BLaER1 treated with 17β-estradiol and CSF1 and Interleukin-3, amounts not matched to agents 10 nM and 100 nM (cell line): ENCODE results near the gene ANKK1.

Experiments
- H3K27ac ChIP-seq, 11 experiments: shearing (Covaris generic); formaldehyde crosslinking; 2 replicates each; pipeline ENCODE4 v1.8.1; 2022
- H3K27me3 ChIP-seq, 11 experiments: shearing (Covaris generic); formaldehyde crosslinking; 2 replicates each; pipeline ENCODE4 v1.8.1; 2022
- H3K36me3 ChIP-seq, 11 experiments: shearing (Covaris generic); formaldehyde crosslinking; 2 replicates each; pipeline ENCODE4 v1.8.1; 2022
- H3K4me1 ChIP-seq, 10 experiments: shearing (Covaris generic); formaldehyde crosslinking; 2 replicates each; pipeline ENCODE4 v1.8.1; 2022
- H3K4me2 ChIP-seq, 11 experiments: shearing (Covaris generic); formaldehyde crosslinking; 2 replicates each; pipeline ENCODE4 v1.8.1; 2022
- H3K4me3 ChIP-seq, 10 experiments: shearing (Covaris generic); formaldehyde crosslinking; 2 replicates each; pipeline ENCODE4 v1.8.1; 2022
- H3K9ac ChIP-seq, 11 experiments: shearing (Covaris generic); formaldehyde crosslinking; 2 replicates each; pipeline ENCODE4 v1.8.1; 2022
- H3K9me3 ChIP-seq, 11 experiments: shearing (Covaris generic); formaldehyde crosslinking; replicated peaks in 1 of 11; 2 replicates each; pipeline ENCODE4 v1.8.1; 2022
- H4K20me1 ChIP-seq, 11 experiments: shearing (Covaris generic); formaldehyde crosslinking; 2 replicates each; pipeline ENCODE4 v1.8.1; 2022
- Cebpa-rat ChIP-seq, 11 experiments: shearing (Covaris generic); IDR thresholded peaks; 2 replicates each; pipeline ENCODE4 v1.8.1; 2022

The ANKK1 gene

GRCh38 chr11:113389272-113389671 is 1.7 kb downstream of the ANKK1 start:
- Histone ChIP-seq H3K27me3 (no peaks in the 10 kb centered on the region), H3K36me3 (no peaks in the 10 kb centered on the region), H3K4me3 (no peak overlapping the region), H3K9me3 (peaks cover 0 to 12% (median 5%) of the 10 kb centered on the region in 11 experiments; a peak in 4 of 22 replicates), H3K4me2 (no peak overlapping the region), H4K20me1 (no peaks in the 10 kb centered on the region), H3K27ac (no peak overlapping the region), H3K9ac (no peak overlapping the region), H3K4me1 (no peaks in the 10 kb centered on the region)
- TF ChIP-seq Cebpa-rat (IDR thresholded peaks at IDR 0.05): no peak

DNA sequence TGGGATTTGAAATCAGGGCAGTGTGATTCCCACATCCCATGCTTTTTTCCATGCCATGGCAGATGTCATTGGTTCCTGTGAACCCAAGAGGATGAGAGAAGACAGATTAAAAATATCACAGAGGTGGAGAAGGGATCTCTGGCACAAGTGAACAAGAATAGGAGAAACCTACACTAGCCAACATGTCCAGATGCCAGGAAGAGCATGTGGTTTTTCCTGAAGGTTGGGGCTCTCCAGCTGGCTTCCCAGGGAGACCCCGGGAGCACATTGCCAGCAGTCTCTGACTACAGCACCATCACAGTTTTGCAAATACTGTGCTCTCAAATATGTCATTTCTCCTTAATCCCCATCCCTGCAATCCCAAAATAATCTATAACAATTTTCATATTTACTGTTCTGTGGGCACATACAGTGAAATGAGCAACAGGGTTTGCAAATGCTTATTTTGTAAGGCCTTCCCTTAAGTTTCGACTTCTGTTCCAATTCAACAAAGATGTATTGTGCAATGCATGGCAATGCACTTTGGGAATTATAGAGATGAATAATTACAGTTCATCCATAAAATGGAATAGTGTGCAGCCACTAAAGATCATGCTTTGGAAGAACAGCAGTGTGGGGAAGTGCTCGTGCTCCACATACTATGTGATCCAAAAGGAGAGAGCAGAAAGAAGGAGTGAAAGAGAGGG is 4.8 kb downstream of the ANKK1 start:
- peaks cover 0 to 10% (median 5%) of the 10 kb centered on the region in 11 experiments; a peak in 4 of 22 replicates for H3K9me3 ChIP-seq
- H3K27me3 ChIP-seq: no peaks in the 10 kb centered on the region
- peaks cover 0 to 26% (median 15%) of the 10 kb centered on the region in 10 experiments; a peak in 18 of 20 replicates for H3K4me1 ChIP-seq
- no peak overlapping the region for H3K27ac ChIP-seq
- no peaks in the 10 kb centered on the region for H3K36me3 ChIP-seq
- H3K4me3 ChIP-seq: no peak overlapping the region
- H4K20me1 ChIP-seq: no peaks in the 10 kb centered on the region
- H3K9ac ChIP-seq: no peak overlapping the region
- no peak for TF ChIP-seq Cebpa-rat (IDR thresholded peaks at IDR 0.05)
- H3K4me2 ChIP-seq: no peak overlapping the region

DNA sequence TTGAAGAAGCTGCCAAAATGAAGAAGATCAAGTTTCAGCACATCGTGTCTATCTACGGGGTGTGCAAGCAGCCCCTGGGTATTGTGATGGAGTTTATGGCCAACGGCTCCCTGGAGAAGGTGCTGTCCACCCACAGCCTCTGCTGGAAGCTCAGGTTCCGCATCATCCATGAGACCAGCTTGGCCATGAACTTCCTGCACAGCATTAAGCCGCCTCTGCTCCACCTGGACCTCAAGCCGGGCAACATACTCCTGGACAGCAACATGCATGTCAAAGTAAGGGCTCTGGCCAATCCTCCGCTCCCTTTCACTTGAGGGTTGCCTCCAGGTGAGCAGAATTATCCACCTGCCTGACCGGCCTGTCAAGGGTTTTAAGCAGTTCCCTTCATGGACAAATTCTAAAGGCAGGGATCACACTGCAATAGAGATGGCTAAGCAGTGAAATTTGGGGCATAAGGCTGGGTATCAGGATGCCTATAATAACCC is 6.0 kb downstream of the ANKK1 start:
- Histone ChIP-seq H3K36me3 (no peaks in the 10 kb centered on the region), H3K4me1 (peaks cover 0 to 26% (median 15%) of the 10 kb centered on the region in 10 experiments; a peak in 18 of 20 replicates), H3K27ac (no peak overlapping the region), H3K9me3 (peaks cover 0 to under 1% (median 0%) of the 10 kb centered on the region in 11 experiments; a peak in 1 of 22 replicates), H3K27me3 (no peaks in the 10 kb centered on the region), H4K20me1 (no peaks in the 10 kb centered on the region), H3K4me3 (no peak overlapping the region), H3K4me2 (no peak overlapping the region), H3K9ac (no peak overlapping the region)
- no peak for TF ChIP-seq Cebpa-rat (IDR thresholded peaks at IDR 0.05)

GRCh38 chr11:113394919-113395318 is 7.3 kb downstream of the ANKK1 start:
- TF ChIP-seq Cebpa-rat (IDR thresholded peaks at IDR 0.05): no peak
- Histone ChIP-seq H3K4me3 (no peak overlapping the region), H3K27me3 (no peaks in the 10 kb centered on the region), H3K4me2 (peak overlapping the region in 9 of 11 experiments; percentile 35 to 79 (median 65); a peak in 18 of 22 replicates), H3K27ac (no peak overlapping the region), H3K9me3 (no peaks in the 10 kb centered on the region), H3K9ac (no peak overlapping the region), H4K20me1 (no peaks in the 10 kb centered on the region), H3K36me3 (no peaks in the 10 kb centered on the region), H3K4me1 (peaks cover 0 to 26% (median 15%) of the 10 kb centered on the region in 10 experiments; a peak in 18 of 20 replicates)

GRCh38 chr11:113395782-113396336 is 8.3 kb downstream of the ANKK1 start:
- no peaks in the 10 kb centered on the region for H3K36me3 ChIP-seq
- no peaks in the 10 kb centered on the region for H3K27me3 ChIP-seq
- no peak overlapping the region for H3K4me3 ChIP-seq
- no peak overlapping the region for H3K27ac ChIP-seq
- no peaks in the 10 kb centered on the region for H3K9me3 ChIP-seq
- no peak for TF ChIP-seq Cebpa-rat (IDR thresholded peaks at IDR 0.05)
- no peak overlapping the region for H3K9ac ChIP-seq
- H4K20me1 ChIP-seq: no peaks in the 10 kb centered on the region
- peak overlapping the region; percentile 35 to 79 (median 61); a peak in 21 of 22 replicates for H3K4me2 ChIP-seq
- H3K4me1 ChIP-seq: peaks cover 0 to 26% (median 15%) of the 10 kb centered on the region in 10 experiments; a peak in 18 of 20 replicates

DNA sequence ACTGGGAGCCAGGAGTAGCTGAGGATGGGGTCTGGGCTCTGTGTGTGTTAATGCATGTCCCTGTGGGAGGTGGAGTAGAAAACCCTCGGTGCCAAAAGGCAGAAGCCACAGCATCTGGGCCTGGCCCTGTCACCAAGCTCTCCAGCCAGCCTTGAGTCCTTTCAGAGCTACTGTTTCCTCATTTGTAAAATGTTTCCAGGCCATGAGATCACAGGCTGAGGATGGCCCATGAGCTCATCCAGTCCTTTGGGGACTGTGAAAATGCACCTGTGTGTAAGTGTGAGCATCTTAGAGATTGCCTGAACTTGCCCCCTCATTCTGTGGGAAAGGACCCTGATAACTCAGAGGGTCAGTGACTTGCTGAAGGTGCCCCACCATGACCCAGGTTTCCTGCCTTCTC is 9.1 kb downstream of the ANKK1 start:
- H3K4me1 ChIP-seq: peaks cover 3 to 26% (median 17%) of the 10 kb centered on the region in 10 experiments; a peak in 19 of 20 replicates
- no peak overlapping the region for H3K9ac ChIP-seq
- H3K27ac ChIP-seq: no peak overlapping the region
- H3K4me2 ChIP-seq: peak overlapping the region in 4 of 11 experiments; percentile 15 to 77 (median 65); a peak in 4 of 22 replicates
- TF ChIP-seq Cebpa-rat (IDR thresholded peaks at IDR 0.05): no peak
- no peak overlapping the region for H3K4me3 ChIP-seq
- no peaks in the 10 kb centered on the region for H4K20me1 ChIP-seq
- no peaks in the 10 kb centered on the region for H3K9me3 ChIP-seq
- no peaks in the 10 kb centered on the region for H3K27me3 ChIP-seq
- no peaks in the 10 kb centered on the region for H3K36me3 ChIP-seq

- Histone ChIP-seq H3K36me3 (no peaks in the 10 kb centered on the region), H3K4me3 (no peak overlapping the region), H3K4me2 (no peak overlapping the region), H3K4me1 (peaks cover 6 to 26% (median 20%) of the 10 kb centered on the region in 10 experiments; a peak in 19 of 20 replicates), H3K9ac (no peak overlapping the region), H3K27ac (no peak overlapping the region), H3K9me3 (no peaks in the 10 kb centered on the region), H3K27me3 (no peaks in the 10 kb centered on the region), H4K20me1 (no peaks in the 10 kb centered on the region)
- no peak for TF ChIP-seq Cebpa-rat (IDR thresholded peaks at IDR 0.05)
These were observed 9.6 kb downstream of the ANKK1 start for GRCh38 chr11:113397212-113397611.

GRCh38 chr11:113397821-113398220 is 10.2 kb downstream of the ANKK1 start:
- no peaks in the 10 kb centered on the region for H3K9me3 ChIP-seq
- H3K27me3 ChIP-seq: no peaks in the 10 kb centered on the region
- H3K4me1 ChIP-seq: peaks cover 6 to 27% (median 20%) of the 10 kb centered on the region in 10 experiments; a peak in 19 of 20 replicates
- H3K36me3 ChIP-seq: no peaks in the 10 kb centered on the region
- TF ChIP-seq Cebpa-rat (IDR thresholded peaks at IDR 0.05): no peak
- H3K4me2 ChIP-seq: no peak overlapping the region
- no peak overlapping the region for H3K27ac ChIP-seq
- no peak overlapping the region for H3K4me3 ChIP-seq
- H3K9ac ChIP-seq: no peak overlapping the region
- H4K20me1 ChIP-seq: no peaks in the 10 kb centered on the region

DNA sequence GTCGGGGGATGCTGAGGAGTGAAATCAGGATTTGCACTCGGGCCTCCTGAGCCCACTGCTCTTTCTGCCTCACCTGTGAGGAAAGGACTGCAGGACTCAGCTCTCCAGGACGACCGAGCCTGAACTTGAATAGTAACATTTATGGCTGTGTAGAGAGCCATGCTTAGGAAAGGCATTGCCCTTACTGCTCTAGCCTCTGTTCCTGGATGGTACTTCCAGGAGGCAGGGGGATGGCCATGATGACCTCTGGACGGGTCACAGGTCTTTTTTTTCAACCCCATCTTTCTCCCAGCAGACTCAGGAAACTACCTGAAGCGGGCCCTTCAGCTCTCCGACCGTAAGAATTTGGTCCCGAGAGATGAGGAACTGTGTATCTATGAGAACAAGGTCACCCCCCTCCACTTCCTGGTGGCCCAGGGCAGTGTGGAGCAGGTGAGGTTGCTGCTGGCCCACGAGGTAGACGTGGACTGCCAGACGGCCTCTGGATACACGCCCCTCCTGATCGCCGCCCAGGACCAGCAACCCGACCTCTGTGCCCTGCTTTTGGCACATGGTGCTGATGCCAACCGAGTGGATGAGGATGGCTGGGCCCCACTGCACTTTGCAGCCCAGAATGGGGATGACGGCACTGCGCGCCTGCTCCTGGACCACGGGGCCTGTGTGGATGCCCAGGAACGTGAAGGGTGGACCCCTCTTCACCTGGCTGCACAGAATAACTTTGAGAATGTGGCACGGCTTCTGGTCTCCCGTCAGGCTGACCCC is 11.3 kb downstream of the ANKK1 start:
- no peak overlapping the region for H3K27ac ChIP-seq
- H3K4me1 ChIP-seq: peaks cover 6 to 27% (median 20%) of the 10 kb centered on the region in 10 experiments; a peak in 19 of 20 replicates
- H3K4me3 ChIP-seq: no peak overlapping the region
- no peaks in the 10 kb centered on the region for H3K27me3 ChIP-seq
- no peak overlapping the region for H3K4me2 ChIP-seq
- TF ChIP-seq Cebpa-rat (IDR thresholded peaks at IDR 0.05): no peak
- H3K9ac ChIP-seq: no peak overlapping the region
- no peaks in the 10 kb centered on the region for H3K36me3 ChIP-seq
- H4K20me1 ChIP-seq: no peaks in the 10 kb centered on the region
- H3K9me3 ChIP-seq: no peaks in the 10 kb centered on the region
